GM21619 (cell line): ENCODE data around the gene SPATA32.

Source experiments
- ATAC-seq: cut with Tn5 transposase; IDR thresholded peaks from one replicate; pipeline ENCODE4 v1.9.1; 2021; ENCODE audit not compliant: unreplicated experiment

The SPATA32 gene

DNA sequence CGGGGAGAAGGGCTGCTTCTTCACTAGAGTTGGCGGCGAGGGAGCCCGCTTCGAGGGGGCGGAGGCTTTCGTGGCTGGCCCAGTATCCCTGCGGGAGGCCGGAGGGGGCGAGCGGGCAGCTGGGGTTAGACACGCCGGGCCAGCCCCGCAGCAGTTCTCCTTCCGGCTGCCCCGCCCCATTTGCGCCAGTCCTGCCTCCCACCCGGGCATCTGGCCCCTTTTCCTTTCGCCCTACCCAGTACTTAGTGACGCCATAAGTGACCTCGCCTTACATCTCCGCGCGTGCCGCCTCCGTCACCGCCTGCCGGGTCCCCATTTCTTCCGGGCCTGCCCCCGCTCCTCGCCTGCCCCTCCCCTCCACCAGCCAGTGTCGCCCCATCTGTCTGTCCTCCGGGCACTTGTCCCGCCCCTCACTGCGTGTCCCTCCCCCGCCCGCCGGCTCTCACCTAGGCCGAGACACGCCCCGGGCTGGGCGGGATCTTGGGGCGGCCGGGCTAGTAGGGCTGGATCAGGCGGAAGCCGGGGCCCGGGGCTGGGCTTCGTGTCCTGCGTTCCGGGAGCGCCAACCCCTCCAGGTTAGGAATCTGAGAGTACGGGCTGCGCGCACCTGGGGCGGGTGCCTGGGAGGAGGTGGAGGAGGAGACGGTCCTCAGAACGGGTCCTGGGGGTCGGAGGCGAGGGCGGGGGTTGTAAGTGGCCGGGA lies 14.3 kb downstream of the SPATA32 start:
- ATAC-seq = peak; percentile 73

- no peak for ATAC-seq
These were observed 14.9 kb downstream of the SPATA32 start for GRCh38 chr17:45246861-45247428.

GRCh38 chr17:45246338-45246737 lies 15.6 kb downstream of the SPATA32 start:
- no peak for ATAC-seq

GRCh38 chr17:45244725-45245656 lies 16.9 kb downstream of the SPATA32 start:
- no peak for ATAC-seq

DNA sequence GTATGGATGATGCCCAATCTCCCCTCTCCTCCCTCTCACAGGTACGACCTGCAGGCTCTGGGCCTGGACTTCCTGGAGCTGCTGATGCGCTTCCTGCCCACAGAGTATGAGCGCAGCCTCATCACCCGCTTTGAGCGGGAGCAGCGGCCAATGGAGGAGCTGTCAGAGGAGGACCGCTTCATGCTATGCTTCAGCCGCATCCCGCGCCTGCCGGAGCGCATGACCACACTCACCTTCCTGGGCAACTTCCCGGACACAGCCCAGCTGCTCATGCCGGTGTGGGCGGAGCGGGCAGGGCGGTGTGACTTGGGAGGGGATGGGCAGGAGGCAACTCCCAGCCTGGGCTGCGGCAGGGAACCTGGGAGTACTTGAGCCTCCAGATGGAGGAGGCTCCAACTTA lies 18.1 kb downstream of the SPATA32 start:
- no peak for ATAC-seq

GRCh38 chr17:45242029-45242414 lies 19.9 kb downstream of the SPATA32 start:
- no peak for ATAC-seq

DNA sequence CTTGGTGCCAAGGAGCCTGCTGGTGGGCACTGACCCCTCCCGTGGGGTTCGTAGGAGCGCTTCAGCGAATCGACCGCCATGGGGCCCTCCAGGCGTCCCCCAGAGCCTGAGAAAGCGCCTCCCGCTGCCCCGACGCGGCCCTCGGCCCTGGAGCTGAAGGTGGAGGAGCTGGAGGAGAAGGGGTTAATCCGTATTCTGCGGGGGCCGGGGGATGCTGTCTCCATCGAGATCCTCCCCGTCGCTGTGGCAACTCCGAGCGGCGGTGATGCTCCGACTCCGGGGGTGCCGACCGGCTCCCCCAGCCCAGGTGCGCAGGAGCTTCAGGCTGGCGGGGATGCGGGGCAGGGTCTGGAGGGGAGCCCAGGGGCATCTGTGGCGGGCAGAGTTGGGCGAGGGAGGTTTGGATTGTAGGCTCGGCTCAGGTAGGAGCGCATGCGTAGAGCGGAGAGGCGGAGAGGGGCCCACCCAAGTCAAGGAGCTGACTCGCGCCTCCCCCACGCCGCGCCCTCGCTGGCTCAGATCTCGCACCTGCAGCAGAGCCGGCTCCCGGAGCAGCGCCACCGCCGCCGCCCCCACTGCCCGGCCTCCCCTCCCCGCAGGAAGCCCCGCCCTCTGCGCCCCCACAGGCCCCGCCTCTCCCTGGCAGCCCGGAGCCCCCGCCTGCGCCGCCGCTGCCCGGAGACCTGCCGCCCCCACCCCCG lies 20.4 kb downstream of the SPATA32 start:
- ATAC-seq = no peak

- ATAC-seq = no peak
These were observed 21.0 kb downstream of the SPATA32 start for GRCh38 chr17:45240905-45241327.

DNA sequence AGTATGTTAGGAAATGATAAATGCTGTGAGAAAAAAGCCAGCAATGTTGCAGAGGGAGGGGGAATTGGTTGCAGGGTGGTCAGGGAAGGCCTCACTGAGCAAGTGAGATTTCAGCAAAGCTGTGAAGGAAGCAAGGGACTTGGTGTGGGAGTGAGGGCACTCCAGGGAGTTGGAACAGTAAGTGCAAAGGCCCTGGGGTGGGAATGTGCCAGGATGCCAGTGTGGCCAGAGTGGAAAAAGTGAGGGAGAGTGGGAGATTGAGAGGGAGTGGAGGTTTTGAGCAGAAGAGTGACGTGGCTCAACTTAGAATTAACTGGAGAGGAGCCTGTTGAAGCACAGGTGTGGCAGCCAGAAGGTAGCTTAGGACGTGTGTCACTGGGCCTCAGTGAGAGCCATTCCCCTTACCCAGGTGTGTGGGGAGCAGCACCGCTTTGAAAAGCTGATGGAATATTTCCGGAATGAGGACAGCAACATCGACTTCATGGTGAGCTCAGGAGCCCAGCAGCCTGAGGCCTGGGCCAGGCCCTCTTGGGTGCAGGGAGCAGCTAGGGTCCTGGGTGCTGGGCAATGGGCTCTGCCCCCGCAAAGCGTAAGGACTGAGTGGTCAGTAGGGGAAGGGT lies 23.6 kb downstream of the SPATA32 start:
- ATAC-seq = no peak

- no peak for ATAC-seq
These were observed 24.2 kb downstream of the SPATA32 start for GRCh38 chr17:45237686-45238085.

DNA sequence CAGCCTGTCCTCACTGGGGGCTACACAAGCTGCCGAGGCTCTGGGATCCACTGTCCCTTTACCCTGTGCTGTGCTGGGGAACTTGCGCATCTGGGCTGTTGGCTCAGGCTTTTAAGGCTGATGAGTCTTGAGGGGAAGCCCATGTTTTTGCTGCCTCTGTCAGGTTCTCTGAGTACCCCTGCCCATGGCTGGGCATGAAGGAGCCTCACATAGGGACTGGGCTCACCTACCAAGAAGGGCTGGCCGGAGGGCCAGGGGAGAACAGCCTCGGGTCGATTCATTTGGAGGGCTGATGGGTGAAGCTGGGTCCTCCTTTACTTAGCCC lies 25.6 kb downstream of the SPATA32 start:
- no peak for ATAC-seq

GRCh38 chr17:45235416-45236281 lies 26.2 kb downstream of the SPATA32 start:
- no peak for ATAC-seq

DNA sequence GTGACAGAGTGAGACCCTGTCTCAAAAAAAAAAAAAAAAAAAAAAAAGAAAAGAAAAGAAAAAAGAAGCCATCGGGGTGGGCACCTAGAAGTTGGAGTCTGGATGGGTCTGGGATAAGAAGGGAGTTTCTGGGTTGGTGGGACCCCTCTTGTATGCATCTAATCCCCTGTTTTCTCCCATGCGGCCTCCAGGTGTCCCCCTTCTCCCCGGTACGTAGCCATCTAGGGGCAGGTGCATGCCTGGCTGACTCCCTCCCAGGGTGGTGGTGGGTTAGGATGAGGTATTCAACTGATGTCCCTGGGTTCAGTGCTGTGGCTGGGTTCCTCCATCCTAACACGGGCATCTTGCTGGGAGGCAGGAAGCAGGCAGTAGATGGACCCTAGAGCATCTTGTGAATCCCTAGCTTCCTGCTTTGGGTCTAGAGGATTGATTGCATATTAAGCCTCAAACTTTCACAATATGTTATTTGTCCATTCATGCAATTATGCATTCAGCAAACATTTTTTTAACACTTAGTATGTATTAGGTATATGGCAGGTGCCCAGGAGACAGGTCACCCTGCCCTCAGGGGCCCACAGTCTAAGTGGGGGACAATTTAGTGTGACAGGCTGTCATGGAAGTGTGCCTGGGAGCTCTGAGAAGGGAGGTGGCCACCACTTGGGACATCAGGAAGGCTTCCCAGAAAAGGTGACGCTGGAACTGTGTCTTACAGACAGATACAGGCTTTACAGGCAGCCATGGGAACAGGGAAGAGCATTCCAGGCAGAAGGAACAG lies 27.1 kb downstream of the SPATA32 start:
- no peak for ATAC-seq

DNA sequence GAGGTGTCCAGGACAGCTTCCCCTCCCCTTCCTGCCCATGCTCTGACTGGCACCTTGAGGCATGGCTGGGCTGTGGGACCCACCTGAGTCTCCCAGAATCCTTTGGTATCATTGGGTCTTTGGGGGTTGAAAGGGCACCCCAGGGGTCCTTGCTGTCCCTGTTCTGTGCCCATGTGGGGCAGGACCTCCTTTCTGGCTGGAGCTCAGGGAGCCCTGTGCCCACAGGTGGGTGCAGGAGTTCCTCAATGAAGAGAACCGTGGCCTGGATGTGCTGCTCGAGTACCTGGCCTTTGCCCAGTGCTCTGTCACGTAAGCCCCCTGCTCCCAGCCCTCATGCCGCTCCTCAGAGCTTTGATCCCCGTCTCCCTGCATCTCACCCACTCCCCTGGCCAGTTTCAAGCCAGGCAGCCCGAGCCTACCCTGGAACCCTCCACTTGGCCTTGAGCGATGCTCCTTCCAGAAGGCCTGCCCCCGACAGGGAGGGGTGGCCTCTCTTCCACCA lies 28.4 kb downstream of the SPATA32 start:
- no peak for ATAC-seq

DNA sequence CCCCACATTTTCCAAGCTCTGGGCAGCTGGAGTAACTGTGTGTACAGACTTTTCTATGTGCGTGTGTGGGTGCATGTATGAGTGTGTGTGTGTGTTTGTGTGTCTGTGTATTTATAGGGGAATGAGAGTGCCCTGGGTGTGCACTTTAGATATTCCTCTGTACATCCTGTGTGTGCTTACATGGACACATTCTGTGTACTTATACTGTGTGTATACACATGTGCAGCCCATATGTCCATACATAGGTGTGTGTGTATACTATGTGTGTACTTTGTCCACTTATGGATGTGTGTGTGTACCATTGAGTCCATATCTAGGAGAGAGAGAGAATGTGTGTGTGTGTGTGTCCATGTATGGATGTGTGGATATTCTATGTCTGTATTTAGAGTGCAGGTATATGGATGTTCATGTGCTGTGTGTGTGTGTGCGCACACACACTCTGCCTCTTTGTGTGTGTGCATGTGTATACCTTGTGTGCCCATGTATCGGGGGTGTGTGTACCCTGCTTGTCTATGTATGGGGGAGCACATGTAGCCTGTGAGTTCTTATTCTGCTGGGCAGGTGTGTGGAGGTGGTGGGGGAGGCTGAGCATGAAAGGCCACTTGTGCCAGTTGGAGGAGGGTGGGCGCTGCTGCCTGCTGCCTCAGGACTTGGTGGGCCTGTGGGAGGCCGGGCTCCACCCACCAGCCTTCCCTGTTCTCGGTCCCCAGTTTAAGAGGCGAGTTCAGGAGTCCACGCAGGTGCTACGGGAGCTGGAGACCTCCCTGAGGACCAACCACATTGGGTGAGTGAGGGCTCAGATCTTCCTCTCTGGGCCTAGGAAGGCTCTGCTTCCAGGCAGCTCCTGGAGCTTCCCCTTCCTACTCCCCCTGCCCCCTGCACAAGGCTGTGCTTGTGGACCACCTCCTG lies 29.1 kb downstream of the SPATA32 start:
- ATAC-seq = no peak

DNA sequence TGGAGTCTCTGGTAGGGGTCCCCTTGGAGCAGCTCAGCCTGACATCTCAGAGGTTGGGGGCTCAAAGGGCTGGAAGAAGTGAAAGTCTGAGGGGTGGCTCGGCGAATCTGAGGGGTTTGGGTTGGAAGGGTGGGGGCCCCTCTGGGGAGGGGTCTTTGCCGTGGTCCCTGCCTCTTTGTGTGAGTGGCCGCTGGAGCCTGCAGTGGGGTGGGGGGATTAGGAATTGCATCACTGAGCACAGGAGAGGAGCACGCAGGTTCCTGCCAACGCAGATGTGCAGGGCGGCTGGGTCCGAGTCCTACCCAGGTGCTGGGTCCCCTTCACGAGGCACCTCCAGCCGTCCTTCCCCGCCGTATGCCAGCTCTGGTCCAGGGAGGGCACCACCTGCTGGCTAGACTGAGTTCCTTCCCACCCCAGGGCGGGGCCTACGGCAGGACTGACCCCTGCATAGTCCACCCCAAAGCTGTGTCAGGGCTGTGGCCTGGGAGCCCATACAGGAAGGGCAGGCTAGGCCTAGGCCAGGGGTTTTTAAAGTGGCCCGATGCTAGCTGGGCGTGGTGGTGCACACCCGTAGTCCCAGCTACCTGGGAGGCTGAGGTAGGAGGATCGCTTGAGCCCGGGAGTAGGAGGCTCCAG lies 30.3 kb downstream of the SPATA32 start:
- ATAC-seq = no peak

DNA sequence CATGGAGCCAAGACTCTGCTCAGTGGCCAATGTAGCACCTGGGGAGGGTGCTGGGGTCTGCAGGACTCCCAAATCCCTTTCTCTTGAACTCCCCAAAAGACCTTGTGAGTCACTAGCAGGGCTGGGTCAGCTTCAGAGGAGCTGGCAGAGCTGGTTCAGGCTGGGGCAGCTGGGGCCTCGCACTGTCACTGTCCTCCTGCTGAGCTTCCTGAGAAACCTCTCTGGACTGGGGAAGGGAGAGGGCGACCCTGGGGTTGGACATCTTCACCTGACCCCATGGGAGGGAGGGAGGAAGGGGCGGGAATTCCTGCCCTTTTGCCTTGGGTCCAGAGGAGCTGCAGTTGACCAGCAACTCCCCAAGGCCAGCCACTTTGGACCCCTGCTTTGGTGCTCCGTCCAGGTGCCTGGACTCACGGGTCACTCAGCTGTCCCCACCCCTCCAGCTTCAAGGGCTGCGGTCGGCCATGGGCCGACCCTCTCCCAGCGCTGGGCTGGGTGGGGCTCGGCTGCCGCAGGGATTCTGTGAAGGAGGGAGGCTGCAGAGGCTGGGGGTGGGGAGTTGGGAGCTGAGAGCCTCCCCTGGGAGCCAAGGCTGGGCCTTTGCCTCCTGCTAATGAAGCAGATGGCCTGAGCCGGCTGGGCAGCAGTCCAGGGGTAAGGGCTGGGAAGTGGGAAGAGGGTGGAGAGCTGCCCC lies 31.0 kb downstream of the SPATA32 start:
- no peak for ATAC-seq
